HepG2 (cell line): ENCODE data around the gene SMARCA2. TPM values are rescaled to one million over a fixed set of nuclear protein-coding genes. Genes with fewer than 3 reads are reported as not detected.

Source experiments
- ATAC-seq: fragments of 200-7000 bp; cut with Tn5 transposase; 3 replicates; pipeline ENCODE4 v1.9.1; 2020; ENCODE audit warnings: mild to moderate bottlenecking, moderate library complexity
- BruUV-seq: library from RNA; stranded (reverse); fragments of 400-500 nt; replicated peaks from 2 replicates; lab custom pipeline; 2021; lab: Mats Ljungman, UMichigan
- CTCF ChIA-PET: fragments of 300-600 bp; formaldehyde crosslinking; extraction: SDS; loops from one replicate; lab custom pipeline; 2021; ENCODE audit warnings: low total read pairs, inconsistent platforms, low intra/inter-chr PET ratio; lab: Yijun Ruan, JAX
- POLR2A ChIA-PET: fragments of 350-600 bp; sonication (Branson Sonifier 250); formaldehyde crosslinking; loops from one replicate; lab custom pipeline; 2020; ENCODE audit warnings: antibody characterized with exemption, inconsistent platforms; lab: Yijun Ruan, JAX
- DNase-seq: peaks from one replicate; pipeline ENCODE4 v3.0.0-alpha.2; 2015; ENCODE audit warnings: low spot score
- FAIRE-seq: peaks from 3 replicates; lab custom pipeline; 2011; peaks lifted over from hg19 to GRCh38; lab: Jason Lieb, UNC
- H2AFZ ChIP-seq: one replicate; pipeline ENCODE4 v1.6.1; 2011; ENCODE audit warnings: low read length, inconsistent platforms
- H3K27ac ChIP-seq: fragments of 300-600 bp; 3 replicates; pipeline ENCODE4 v1.8.0; 2011; ENCODE audit warnings: mixed run types, mild to moderate bottlenecking, mixed read lengths, low read length, inconsistent platforms; ENCODE audit not compliant: insufficient read depth; ENCODE audit errors: extremely low read length
- H3K27me3 ChIP-seq, 2 experiments: fragments of 200-600 bp in 1 of 2; 2 replicates in 1 of 2; 3 replicates in 1 of 2; pipeline versions ENCODE4 v1.6.0 to v1.8.0; 2011; ENCODE audit warnings: low read length in 2 of 2, mild to moderate bottlenecking in 2 of 2, moderate library complexity in 2 of 2, inconsistent platforms in 1 of 2; ENCODE audit not compliant: insufficient read depth in 2 of 2, control insufficient read depth in 1 of 2
- H3K36me3 ChIP-seq, 2 experiments: fragments of 200-600 bp in 1 of 2; replicated peaks in 1 of 2; 2 replicates in 1 of 2; 3 replicates in 1 of 2; pipeline versions ENCODE4 v1.5.1 to v1.8.0; 2011; ENCODE audit warnings: low read length in 2 of 2, inconsistent platforms in 1 of 2; ENCODE audit not compliant: insufficient read depth in 2 of 2, control insufficient read depth in 1 of 2
- H3K4me1 ChIP-seq: 2 replicates; pipeline ENCODE4 v1.5.1; 2012; ENCODE audit warnings: low read length, inconsistent platforms; ENCODE audit not compliant: insufficient read depth
- H3K4me2 ChIP-seq: 2 replicates; pipeline ENCODE4 v1.6.0; 2011; ENCODE audit warnings: low read depth, low read length, inconsistent platforms
- H3K4me3 ChIP-seq, 3 experiments: fragments of 200-600 bp in 1 of 3; sonication (generic), shearing (Covaris generic) in 1 of 3; replicated peaks in 1 of 3; 2 replicates each; pipeline ENCODE4 v1.5.1; 2011 to 2016; ENCODE audit warnings: low read length in 3 of 3, inconsistent platforms in 2 of 3, low read depth in 2 of 3, mild to moderate bottlenecking in 2 of 3, control low read depth in 1 of 3, mixed read lengths in 1 of 3; ENCODE audit not compliant: insufficient read depth in 1 of 3
- H3K79me2 ChIP-seq: one replicate; pipeline ENCODE4 v1.6.1; 2011; ENCODE audit warnings: low read length, inconsistent platforms; ENCODE audit not compliant: insufficient read depth
- H3K9ac ChIP-seq: 2 replicates; pipeline ENCODE4 v1.6.0; 2011; ENCODE audit warnings: mild to moderate bottlenecking, low read depth, low read length, inconsistent platforms; ENCODE audit not compliant: insufficient read depth
- H3K9me3 ChIP-seq: 2 replicates; pipeline ENCODE4 v1.5.1; 2012; ENCODE audit warnings: mild to moderate bottlenecking, low read length
- H4K20me1 ChIP-seq: 2 replicates; pipeline ENCODE4 v1.6.0; 2011; ENCODE audit warnings: inconsistent platforms, mild to moderate bottlenecking, low read length, moderate library complexity; ENCODE audit not compliant: insufficient read depth
- AKNA ChIP-seq: sonication (generic); formaldehyde crosslinking; IDR thresholded peaks from 2 replicates; pipeline ENCODE4 v1.4.0; 2020; ENCODE audit warnings: missing genetic modification reagents, borderline replicate concordance
- CEBPB ChIP-seq: IDR thresholded peaks from 2 replicates; pipeline ENCODE4 v1.6.1; 2011; ENCODE audit warnings: low read depth, low read length, improper control_type of control experiment, borderline replicate concordance
- FOSL2 ChIP-seq: sonication (generic); formaldehyde crosslinking; IDR thresholded peaks from 2 replicates; pipeline ENCODE4 v1.4.0; 2020; ENCODE audit warnings: missing genetic modification reagents
- HCFC1 ChIP-seq: fragments of 150-350 bp; IDR thresholded peaks from 2 replicates; pipeline ENCODE4 v1.6.1; 2014; ENCODE audit warnings: low read depth, low read length
- MIER2 ChIP-seq: IDR thresholded peaks from 2 replicates; pipeline ENCODE4 v1.6.1; 2016; ENCODE audit warnings: missing biosample characterization, missing genetic modification reagents
- YEATS4 ChIP-seq: sonication (generic); formaldehyde crosslinking; IDR thresholded peaks from 2 replicates; pipeline ENCODE4 v1.4.0; 2020; ENCODE audit warnings: missing genetic modification reagents, borderline replicate concordance
- ZNF232 ChIP-seq: sonication (generic); formaldehyde crosslinking; IDR thresholded peaks from 2 replicates; pipeline ENCODE4 v1.4.0; 2020; ENCODE audit warnings: missing genetic modification reagents, borderline replicate concordance
- WGBS: methylation state at CpG from one replicate; pipeline ENCODE4 v1.1.6; 2017; ENCODE audit warnings: low lambda C conversion rate; 5-methylcytosine and 5-hydroxymethylcytosine counted together
- in situ Hi-C: cut with HindIII; loops from 2 replicates; pipeline ENCODE4 v1.10.0; 2017; ENCODE audit warnings: low pct_unique_long_range_greater_than_20kb; ENCODE audit not compliant: extremely low pct_ligation_motif_present
- intact Hi-C: fragments of 100-400 bp; cut with micrococcal nuclease; formaldehyde crosslinking; loops from one replicate; pipeline ENCODE4 v1.10.0; 2022; ENCODE audit not compliant: unreplicated experiment
- polyA plus RNA-seq, 8 experiments: library from polyadenylated mRNA; depleted of rRNA in 3 of 8; stranded (reverse) in 7 of 8; unstranded in 1 of 8; fragments of >200 nt; fragmentation: Illumina TruSeq in 4 of 8; extraction: Trizol in 4 of 8; gene quantifications; 2 replicates each; pipeline versions ENCODE4 v1.2.1 to v1.2.3, GENCODE V29; 2011 to 2016; ENCODE audit warnings: low read depth in 4 of 8, missing spikeins in 1 of 8, mixed read lengths in 1 of 8; ENCODE audit not compliant: insufficient read depth in 1 of 8
- total RNA-seq, 5 experiments: library from RNA; depleted of rRNA; stranded (reverse); fragments of >200 nt; fragmentation: Illumina TruSeq; extraction: Trizol; gene quantifications; 2 replicates each; pipeline ENCODE4 v1.2.3, GENCODE V29; 2016; ENCODE audit warnings: low read depth in 1 of 5

The SMARCA2 gene
- total and polyA plus RNA-seq, 2 of the 13 experiments (the other 11 are each of a cell fraction or from before 2014, with no cell fraction given): 22.5 to 23.7 TPM

- TF ChIP-seq AKNA: no peak
- no peak for TF ChIP-seq FOSL2
- TF ChIP-seq MIER2: no peak
- no peak for TF ChIP-seq HCFC1
These were observed 78.9 kb downstream of the SMARCA2 start (continued) for GRCh38 chr9:2093920-2094597.

- no peak overlapping the region for H3K4me2 ChIP-seq
- no peak overlapping the region for H3K9ac ChIP-seq
- H3K27me3 ChIP-seq: no peaks in the 10 kb centered on the region
- no peaks in the 10 kb centered on the region for H4K20me1 ChIP-seq
- FAIRE-seq: no peak
- no TSS peak for BruUV-seq
- CTCF ChIA-PET: no interaction called here
- H3K4me1 ChIP-seq: no peaks in the 10 kb centered on the region
- no peak for TF ChIP-seq ZNF232 (CRISPR knock-in tag)
- TF ChIP-seq FOSL2: no peak
- TF ChIP-seq YEATS4: no peak
- TF ChIP-seq CEBPB: peak; percentile 60
- TF ChIP-seq, all 625 proteins: peak for 1
- peaks cover 3 to 6% of the 10 kb centered on the region in 2 experiments; a peak in 3 of 5 replicates for H3K36me3 ChIP-seq
- POLR2A ChIA-PET: no interaction called here
- ATAC-seq (no peak), DNase-seq (no peak)
- no peaks in the 10 kb centered on the region for H3K79me2 ChIP-seq
- in situ Hi-C loops: no loop called here
- no peaks in the 10 kb centered on the region for H3K9me3 ChIP-seq
- 96% methylated on average over 6 of the region's 6 CpGs for WGBS
- H3K4me3 ChIP-seq: no peak overlapping the region
- no peak overlapping the region for H2AFZ ChIP-seq
- intact Hi-C loops: no loop called here
- no peak overlapping the region for H3K27ac ChIP-seq
These were observed 81.3 kb downstream of the SMARCA2 start for GRCh38 chr9:2096376-2096970.
